ENCODE measurements around the gene MAP3K5.

GRCh38 chr6:136625293-136625692 lies 167.0 kb downstream of the MAP3K5 start:
- no peak for TF ChIP-seq CTCF (IDR thresholded peaks at IDR 0.05)
- TF ChIP-seq POLR2AphosphoS5 (IDR thresholded peaks at IDR 0.05) = no peak

Data from gastroesophageal sphincter (tissue), 3 donors.